Natural killer cell treated with Interleukin-12 subunit alpha and Interleukin-12 subunit beta and Interleukin-15 and Interleukin-18, amount 100 ng/mL, for 72 hours (primary cell): Measurements from ENCODE around the gene SMIM1. TPM values are rescaled to one million over a fixed set of nuclear protein-coding genes. Genes with fewer than 3 reads are reported as not detected.

Source experiments
- ATAC-seq, 2 donors: fragments of 150-1000 bp; cut with Tn5 transposase in 1 of 2; sonication (Bioruptor Pico), chemical (Tn5 transposase) in 1 of 2; 2 replicates each; pipeline ENCODE4 v1.10.0; 2021
- DNase-seq: peaks from one replicate; pipeline ENCODE4 v3.0.0; 2022; ENCODE audit warnings: low spot score
- H3K27ac Mint-ChIP-seq, 2 donors: 1 replicate in 1 of 2; 2 replicates in 1 of 2; pipeline ENCODE4 v1.8.0; 2022; ENCODE audit warnings: mixed read lengths in 2 of 2, mild to moderate bottlenecking in 1 of 2, moderate library complexity in 1 of 2
- H3K27me3 Mint-ChIP-seq, 2 donors: 1 replicate in 1 of 2; 2 replicates in 1 of 2; pipeline ENCODE4 v1.8.0; 2022; ENCODE audit warnings: mixed read lengths in 2 of 2
- H3K36me3 Mint-ChIP-seq: one replicate; pipeline ENCODE4 v1.8.0; 2022; ENCODE audit warnings: mixed read lengths
- H3K4me1 Mint-ChIP-seq, 2 donors: 1 replicate in 1 of 2; 2 replicates in 1 of 2; pipeline ENCODE4 v1.8.0; 2022; ENCODE audit warnings: low read depth in 2 of 2, mixed read lengths in 2 of 2, mild to moderate bottlenecking in 1 of 2
- H3K4me3 Mint-ChIP-seq: one replicate; pipeline ENCODE4 v1.8.0; 2022; ENCODE audit warnings: mixed read lengths
- H3K9me3 Mint-ChIP-seq: 2 replicates; pipeline ENCODE4 v1.8.0; 2022; ENCODE audit warnings: mixed read lengths
- total RNA-seq, 2 donors: library from RNA; stranded (reverse); gene quantifications; one replicate each; pipeline ENCODE4 v1.2.3, GENCODE V29; 2022

Gene SMIM1
- total RNA-seq, 2 donors from 2014 or later, result not detected

DNA sequence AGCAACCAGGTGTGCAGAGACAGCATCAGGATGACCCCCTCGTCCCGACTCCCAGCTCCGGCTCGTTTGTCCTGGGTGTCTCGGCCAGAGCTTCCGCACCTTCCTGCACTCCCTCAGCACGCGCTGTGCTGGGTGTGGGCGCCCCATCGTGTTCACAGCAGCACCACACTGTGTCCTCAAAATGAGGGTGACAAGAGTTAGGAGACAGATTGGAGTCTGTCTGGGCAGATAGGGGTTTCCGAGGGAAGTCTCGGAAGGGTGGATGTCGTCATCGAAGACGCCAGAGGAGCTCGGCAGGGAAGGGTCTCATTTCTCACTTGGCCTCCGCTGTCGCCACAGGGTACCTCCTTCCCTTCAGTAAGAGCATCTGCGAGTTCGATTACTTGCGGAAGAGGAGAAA, 16.2 kb upstream of the SMIM1 start:
- DNase-seq, result no peak
- no peaks in the 10 kb centered on the region for H3K36me3 Mint-ChIP-seq
- no peak overlapping the region for H3K4me3 Mint-ChIP-seq

DNA sequence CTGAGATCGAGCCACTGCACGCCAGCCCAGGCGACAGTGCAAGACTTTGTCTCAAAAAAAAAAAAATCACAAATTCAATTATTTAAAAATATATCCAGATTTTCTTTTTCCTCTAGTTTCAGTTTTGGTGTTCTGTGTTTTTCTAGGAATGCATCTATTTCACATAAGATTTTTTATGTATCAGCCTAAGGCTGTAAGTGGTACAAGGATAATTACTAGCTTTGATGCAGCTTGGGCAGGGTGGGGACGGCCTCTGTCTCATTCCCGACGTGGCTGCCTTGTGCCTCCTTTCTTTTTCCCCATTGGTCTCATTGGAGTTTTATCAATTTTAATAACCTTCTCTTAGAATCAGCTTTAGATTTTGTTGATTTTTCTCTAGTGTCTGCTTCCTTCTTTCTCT, 13.4 kb upstream of the SMIM1 start:
- Mint-ChIP-seq H3K36me3 (no peaks in the 10 kb centered on the region), H3K4me1 (no peaks in the 10 kb centered on the region), H3K9me3 (peaks cover 5% of the 10 kb centered on the region), H3K27ac (no peak overlapping the region), H3K27me3 (peaks cover 12 to 17% of the 10 kb centered on the region in 2 donors), H3K4me3 (no peak overlapping the region)
- no peak for ATAC-seq
- no peak for DNase-seq

More for the DNA sequence above, 16.2 kb upstream of the SMIM1 start:
- peaks cover 12 to 18% of the 10 kb centered on the region in 2 donors for H3K27me3 Mint-ChIP-seq
- H3K9me3 Mint-ChIP-seq, result peaks cover 5% of the 10 kb centered on the region
- no peak overlapping the region for H3K27ac Mint-ChIP-seq
- ATAC-seq, result no peak
- no peaks in the 10 kb centered on the region for H3K4me1 Mint-ChIP-seq

DNA sequence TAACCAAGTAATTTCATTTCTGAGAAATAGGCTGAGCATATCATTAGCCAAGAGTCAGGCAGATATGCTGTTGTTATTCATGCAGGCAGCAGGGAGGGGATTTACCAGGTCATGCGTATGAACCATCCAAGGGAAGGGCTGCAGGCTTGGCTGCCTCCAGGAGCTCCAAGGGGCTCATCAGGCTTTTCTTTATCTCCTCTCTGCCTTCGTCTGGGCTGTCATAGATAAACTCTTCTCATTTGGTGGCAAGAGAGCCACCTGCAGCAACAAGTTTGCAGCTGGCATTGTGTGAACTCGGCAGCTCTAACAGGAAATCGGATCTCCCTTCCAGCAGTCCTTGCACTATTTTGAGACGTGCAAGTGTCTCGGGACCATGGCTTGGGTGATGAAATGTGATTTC, 12.8 kb upstream of the SMIM1 start:
- H3K36me3 Mint-ChIP-seq, result no peaks in the 10 kb centered on the region
- no peaks in the 10 kb centered on the region for H3K4me1 Mint-ChIP-seq
- no peak overlapping the region for H3K4me3 Mint-ChIP-seq
- DNase-seq (no peak), ATAC-seq (no peak)
- H3K27ac Mint-ChIP-seq, result no peak overlapping the region
- H3K27me3 Mint-ChIP-seq, result peaks cover 15 to 17% of the 10 kb centered on the region in 2 donors
- H3K9me3 Mint-ChIP-seq, result peaks cover 5% of the 10 kb centered on the region

DNA sequence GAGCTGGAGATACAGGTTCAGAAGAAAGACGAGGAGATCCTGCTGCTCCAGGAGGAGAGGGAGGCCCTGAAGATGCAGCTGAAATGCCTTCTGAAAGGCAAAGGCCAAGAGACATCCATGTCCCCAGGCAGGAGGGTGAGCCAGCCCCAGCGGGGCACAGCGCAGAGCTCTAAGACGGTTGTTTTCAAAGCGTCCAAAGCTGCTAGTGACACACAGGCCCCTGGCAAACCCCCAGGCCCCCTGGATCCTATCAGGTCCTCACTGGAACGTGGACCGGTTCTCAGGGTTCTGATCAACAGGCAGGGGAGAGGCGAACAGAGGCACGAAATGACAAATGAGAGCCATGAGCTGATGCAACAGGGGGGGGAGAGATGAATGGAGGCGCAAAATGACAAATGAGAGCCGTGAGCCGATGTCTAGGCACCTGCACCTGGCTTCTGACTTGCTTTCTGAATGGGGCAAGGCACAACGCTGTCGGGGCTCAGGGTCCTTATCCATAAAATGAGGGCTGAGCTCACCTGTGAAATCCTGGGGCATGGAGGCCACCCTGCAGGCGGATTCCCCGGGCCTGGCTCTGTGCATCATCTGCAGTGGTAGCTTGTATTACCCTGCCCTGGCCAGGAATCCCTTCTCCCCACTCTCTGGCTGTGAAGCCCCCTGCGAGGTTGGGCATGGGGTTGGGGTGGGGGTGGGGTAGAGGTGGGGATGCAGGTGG, 11.1 kb upstream of the SMIM1 start:
- Mint-ChIP-seq H3K9me3 (peaks cover 5% of the 10 kb centered on the region), H3K36me3 (no peaks in the 10 kb centered on the region), H3K4me3 (no peak overlapping the region), H3K27ac (no peak overlapping the region), H3K27me3 (peaks cover 17 to 22% of the 10 kb centered on the region in 2 donors), H3K4me1 (no peaks in the 10 kb centered on the region)
- DNase-seq (no peak), ATAC-seq (no peak)

DNA sequence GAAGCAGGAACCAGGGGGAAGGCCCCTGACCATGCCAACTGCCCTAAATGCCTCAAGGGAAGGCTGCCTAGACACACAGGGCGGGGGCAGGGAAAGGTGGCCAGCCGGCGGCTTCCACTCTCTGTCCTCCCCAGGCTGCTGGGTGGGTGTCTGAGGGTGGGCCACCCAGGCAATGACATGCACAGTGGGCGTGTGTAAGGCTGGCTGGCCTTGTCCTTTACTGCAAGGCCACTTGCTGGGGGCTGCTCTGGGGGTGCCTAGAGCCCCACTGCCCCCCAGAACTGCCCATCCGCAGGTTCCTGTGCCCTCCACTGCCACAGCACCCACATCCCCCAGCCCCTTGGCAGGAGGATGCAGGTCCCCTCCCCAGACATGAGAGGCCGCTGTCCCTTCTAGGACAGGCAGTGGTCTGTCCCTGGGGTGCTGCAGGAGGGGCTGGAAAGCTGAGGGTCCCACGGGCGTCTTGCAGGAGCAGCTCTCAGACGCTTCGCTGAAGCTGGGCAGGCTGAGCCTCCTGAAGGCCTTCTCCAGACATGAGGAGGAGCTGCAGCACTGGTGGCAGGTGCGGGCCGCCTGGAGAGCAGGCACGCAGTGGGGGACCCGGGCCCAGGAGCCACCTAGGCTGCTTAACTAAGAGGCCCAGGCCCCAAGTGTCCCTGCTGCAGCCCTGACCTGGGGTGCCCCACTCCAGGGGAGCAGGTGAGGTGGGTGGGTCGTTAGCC, 10.2 kb upstream of the SMIM1 start:
- Mint-ChIP-seq H3K27ac (no peak overlapping the region), H3K4me3 (no peak overlapping the region), H3K9me3 (peaks cover 5% of the 10 kb centered on the region), H3K27me3 (peaks cover 17 to 22% of the 10 kb centered on the region in 2 donors), H3K4me1 (no peaks in the 10 kb centered on the region), H3K36me3 (no peaks in the 10 kb centered on the region)
- ATAC-seq, result peak in 1 of 2 donors; percentile 15
- no peak for DNase-seq

DNA sequence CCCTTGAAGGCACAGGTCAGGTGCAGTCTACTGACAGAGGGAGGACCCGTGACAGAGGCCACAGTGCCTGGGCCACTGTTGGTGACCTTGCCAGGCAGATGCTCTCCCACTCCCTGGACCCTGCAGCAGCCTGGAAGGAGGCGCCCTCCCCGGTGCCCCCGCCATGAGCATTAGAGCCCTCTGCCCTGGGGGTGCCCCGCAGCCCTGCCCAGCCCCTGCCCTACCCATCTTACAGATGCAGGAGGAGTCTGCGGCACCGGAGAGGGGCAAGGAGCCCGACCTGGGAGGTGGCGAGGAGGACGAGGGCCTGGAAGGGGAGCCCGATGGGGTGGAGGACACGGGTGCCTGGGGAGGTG, 9.7 kb upstream of the SMIM1 start:
- Mint-ChIP-seq H3K4me1 (no peaks in the 10 kb centered on the region), H3K36me3 (no peaks in the 10 kb centered on the region), H3K9me3 (peaks cover 5% of the 10 kb centered on the region), H3K4me3 (no peak overlapping the region), H3K27me3 (peaks cover 17 to 25% of the 10 kb centered on the region in 2 donors), H3K27ac (no peak overlapping the region)
- DNase-seq, result no peak
- peak; percentile 34 to 36 for ATAC-seq

DNA sequence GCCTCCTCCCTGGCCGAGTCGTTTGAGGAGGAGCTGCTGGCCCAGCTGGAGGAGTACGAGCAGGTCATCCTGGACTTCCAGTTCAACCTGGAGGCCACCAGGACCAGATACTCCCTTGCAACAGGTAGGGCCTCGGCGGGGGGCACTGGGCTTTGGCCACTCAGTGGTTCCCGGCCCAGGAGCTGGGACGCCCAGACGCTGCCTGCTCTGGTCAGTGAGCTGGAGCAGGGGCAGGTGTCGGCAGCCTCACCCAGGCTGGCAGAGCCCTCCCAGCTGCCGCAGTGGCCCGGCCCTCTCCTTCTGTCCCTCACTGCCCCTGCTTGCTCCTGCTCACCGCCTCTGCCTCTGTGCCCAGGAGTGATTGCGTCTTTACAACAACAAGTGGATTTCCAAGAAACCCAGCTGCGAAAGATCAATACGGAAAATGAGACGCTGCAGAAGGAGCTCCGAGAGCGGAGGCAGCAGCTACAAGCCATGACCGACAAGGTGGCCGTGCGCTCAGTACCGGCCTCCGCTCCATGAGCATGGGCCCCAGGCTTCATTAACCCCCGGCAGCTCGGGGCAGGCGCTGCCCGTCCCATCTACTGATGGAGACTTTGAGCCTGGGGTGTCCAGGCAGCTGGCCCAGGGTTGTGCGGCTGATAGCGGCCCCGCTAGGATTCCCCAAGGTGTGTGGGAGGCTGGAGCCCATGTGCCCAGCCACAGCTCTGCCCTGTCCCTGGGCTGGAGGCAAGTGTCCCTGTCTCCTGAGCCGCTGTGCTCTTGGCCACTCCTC, 9.0 kb upstream of the SMIM1 start:
- no peak for DNase-seq
- no peak for ATAC-seq
- Mint-ChIP-seq H3K36me3 (no peaks in the 10 kb centered on the region), H3K4me3 (no peak overlapping the region), H3K27me3 (peaks cover 17 to 25% of the 10 kb centered on the region in 2 donors), H3K4me1 (no peaks in the 10 kb centered on the region), H3K27ac (no peak overlapping the region), H3K9me3 (peaks cover 5% of the 10 kb centered on the region)

DNA sequence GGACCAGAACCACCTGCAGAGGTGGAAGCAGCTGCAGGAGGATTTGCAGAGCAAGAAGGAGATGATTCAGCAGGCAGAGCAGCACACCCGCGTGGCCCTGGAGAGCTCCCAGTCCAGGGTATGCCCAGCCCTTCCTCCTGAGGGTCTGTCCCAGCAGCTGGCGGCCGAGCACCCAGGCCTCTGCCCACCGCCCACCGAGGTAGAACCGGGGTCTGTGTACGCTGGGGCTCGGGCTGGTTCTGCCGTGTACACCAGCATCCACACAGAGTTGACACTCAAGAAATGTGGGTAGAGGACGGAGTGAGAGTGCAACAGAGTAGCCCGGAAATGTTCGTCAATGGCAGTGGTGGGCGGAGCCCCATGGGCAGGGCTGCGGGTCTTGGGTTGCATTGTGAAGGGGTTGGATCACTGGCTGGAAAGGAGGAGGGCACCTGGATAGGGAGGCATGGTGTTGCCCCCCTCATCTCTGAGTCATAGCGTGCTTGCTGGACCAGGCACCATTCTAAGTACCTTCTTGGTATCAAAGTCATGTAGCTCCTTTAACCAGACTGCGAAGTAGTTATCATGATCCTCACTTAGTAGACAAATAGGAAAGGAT, 5.1 kb upstream of the SMIM1 start:
- H3K4me3 Mint-ChIP-seq, result no peak overlapping the region
- no peaks in the 10 kb centered on the region for H3K9me3 Mint-ChIP-seq
- no peak overlapping the region for H3K27ac Mint-ChIP-seq
- H3K4me1 Mint-ChIP-seq, result no peaks in the 10 kb centered on the region
- ATAC-seq, result no peak
- DNase-seq, result no peak
- no peaks in the 10 kb centered on the region for H3K36me3 Mint-ChIP-seq
- peaks cover 0 to 13% of the 10 kb centered on the region in 2 donors for H3K27me3 Mint-ChIP-seq

DNA sequence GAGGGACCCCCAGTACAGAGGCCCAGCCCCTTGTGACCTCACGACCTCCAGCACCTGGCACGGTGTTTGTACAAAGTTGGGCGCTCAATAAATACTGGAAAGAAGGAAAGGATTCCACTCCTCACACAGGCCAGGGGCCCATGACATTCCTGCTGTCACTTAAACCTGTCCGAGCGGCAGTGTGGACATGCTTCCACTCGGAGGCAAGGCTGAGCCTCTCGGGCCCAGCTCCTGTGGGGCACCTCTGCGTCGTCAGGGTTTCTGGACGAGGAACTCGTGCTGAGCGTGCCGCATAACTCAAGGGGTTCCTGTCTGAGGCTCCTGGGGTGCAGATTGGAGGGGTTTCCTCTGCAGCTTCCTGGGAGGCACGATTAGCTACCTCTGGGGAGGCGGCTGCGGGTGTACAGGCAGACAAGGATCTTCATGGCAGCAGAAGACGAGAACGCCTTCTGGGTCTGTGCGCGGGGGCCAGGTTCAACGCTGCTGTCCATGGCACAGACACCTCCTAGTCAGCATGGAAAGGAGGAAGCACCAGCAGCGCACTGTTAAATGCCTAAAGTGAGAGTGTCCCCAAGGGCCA, 3.6 kb upstream of the SMIM1 start:
- H3K27me3 Mint-ChIP-seq, result peaks cover 0 to 13% of the 10 kb centered on the region in 2 donors
- no peak overlapping the region for H3K4me3 Mint-ChIP-seq
- DNase-seq (peak; percentile 37), ATAC-seq (no peak)
- H3K36me3 Mint-ChIP-seq, result no peaks in the 10 kb centered on the region
- no peak overlapping the region for H3K27ac Mint-ChIP-seq
- no peaks in the 10 kb centered on the region for H3K4me1 Mint-ChIP-seq
- no peaks in the 10 kb centered on the region for H3K9me3 Mint-ChIP-seq

DNA sequence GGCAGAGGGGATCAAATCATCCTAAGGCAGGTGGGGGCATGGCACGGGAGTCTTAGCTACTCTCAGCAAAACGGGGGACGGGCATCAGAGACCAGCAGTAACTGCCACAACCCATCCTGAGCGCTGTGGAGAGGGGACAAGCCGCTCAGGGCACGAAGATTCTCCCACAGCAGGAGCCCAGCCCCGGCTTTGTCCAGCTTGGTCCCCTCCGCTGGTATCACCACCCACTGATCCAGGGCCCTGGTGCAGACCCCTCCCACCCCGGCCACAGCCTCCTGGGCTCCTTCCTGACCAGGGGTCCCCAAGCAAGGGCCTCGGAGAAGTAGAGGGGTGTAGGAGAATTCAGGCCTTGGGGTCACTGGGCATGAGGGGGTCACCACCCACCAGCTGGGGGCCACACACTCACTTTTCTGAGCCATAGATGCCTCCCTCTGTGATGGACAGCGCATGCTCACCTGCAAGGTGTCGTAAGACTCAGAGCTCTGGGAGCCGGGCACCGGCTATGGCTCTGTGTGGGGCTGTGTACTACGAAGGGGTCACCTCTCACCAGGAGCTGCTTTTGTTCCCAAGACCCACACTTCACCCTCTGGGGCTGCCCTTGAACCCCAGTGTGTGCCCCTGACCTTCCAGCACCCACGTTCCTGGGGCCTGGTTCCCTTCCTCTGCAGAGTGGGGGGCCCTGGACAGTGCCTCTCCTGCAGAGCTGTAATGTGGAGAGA, 2.3 kb upstream of the SMIM1 start:
- no peaks in the 10 kb centered on the region for H3K9me3 Mint-ChIP-seq
- ATAC-seq (no peak), DNase-seq (peak; percentile 50)
- H3K27ac Mint-ChIP-seq, result no peak overlapping the region
- H3K27me3 Mint-ChIP-seq, result peaks cover 0 to 10% of the 10 kb centered on the region in 2 donors
- peak overlapping the region; percentile 45 for H3K4me3 Mint-ChIP-seq
- no peaks in the 10 kb centered on the region for H3K4me1 Mint-ChIP-seq
- H3K36me3 Mint-ChIP-seq, result no peaks in the 10 kb centered on the region

DNA sequence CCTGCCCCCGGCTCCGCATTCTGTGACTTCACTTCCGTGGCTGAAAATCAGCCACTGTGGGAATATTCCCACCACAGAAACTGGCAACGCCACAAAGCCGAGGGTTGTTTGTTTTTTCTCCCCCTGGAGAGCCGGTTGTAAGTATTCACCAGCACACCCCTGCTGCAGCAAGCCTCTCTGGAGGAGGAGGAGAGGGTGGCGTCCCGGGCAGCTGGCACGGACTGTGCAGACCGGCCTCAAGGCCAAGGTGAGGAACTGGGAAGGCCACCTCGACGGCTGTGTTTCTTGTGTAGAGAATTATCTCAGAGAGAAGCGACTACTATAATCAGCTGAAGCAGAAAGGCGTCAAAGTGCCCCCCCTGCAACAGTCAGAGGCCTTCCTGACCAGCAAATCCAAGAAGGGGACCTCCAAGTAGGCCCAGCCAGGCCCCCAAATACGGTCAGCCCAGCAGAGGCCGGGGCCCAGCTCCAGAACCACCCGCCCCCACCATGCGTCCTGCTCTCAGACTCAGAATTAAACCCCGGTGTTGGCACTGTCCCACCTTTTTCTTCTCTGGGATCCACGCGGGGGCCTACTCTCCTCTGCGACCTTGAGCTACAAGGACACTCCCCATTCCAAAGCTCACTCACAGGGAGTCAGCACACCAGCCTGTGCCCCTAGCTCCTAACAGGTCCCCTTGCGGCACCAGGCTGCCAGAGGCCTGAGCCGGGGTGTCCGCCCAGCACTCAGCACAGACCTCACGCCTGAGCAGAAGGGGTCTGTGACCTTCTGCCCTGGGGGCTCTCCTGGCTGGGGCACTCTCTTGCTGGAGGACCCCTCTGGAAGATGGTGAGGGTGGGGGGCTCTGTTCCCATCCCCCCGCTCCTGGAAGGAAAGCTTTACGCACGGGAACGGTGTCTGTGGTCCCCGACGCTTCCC, 1.2 kb upstream of the SMIM1 start:
- Mint-ChIP-seq H3K9me3 (no peaks in the 10 kb centered on the region), H3K4me3 (peak overlapping the region; percentile 47), H3K27me3 (peaks cover 0 to 3% of the 10 kb centered on the region in 2 donors), H3K36me3 (no peaks in the 10 kb centered on the region), H3K27ac (no peak overlapping the region), H3K4me1 (peaks cover 0 to 3% of the 10 kb centered on the region in 2 donors)
- ATAC-seq (no peak), DNase-seq (peak; percentile 49)

DNA sequence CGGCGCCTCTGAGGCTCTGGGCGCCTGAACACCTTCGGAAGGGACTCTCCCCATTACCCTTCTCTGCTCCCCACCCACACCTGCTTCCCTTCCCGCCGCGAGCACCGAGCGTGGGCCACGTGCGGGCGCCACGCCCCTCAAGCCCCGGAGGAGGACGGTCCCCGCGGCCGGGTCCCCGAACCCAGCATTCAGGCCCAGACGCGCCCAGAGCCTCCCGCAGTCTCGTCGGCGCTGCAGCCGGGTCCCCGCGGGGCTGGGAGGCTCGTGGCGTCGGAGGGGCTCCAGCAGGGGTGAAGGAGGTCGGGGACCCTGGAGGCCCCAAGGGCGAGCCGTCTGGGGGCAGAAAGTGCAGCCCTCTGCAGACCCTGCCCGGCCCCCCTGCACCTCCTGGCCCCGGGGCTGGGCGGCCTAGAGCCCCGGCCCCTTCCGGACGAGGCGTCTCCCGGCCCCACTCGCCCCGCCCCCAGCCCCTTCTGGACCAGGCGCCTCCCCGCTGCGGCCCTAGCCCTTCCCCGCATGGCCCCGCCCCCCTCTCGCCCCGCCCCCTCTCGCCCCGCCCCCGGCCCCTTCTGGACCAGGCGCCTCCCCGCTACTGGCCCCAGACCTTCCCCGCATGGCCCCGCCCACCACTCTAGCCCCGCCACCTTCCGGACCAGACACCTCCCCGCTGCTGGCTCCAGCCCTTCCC, 378 bp upstream of the SMIM1 start:
- DNase-seq, result peak; percentile 93
- ATAC-seq, result peak; percentile 91 to 94
- H3K36me3 Mint-ChIP-seq, result no peaks in the 10 kb centered on the region

More for the DNA sequence above, 378 bp upstream of the SMIM1 start:
- no peaks in the 10 kb centered on the region for H3K9me3 Mint-ChIP-seq
- peaks cover 0 to 3% of the 10 kb centered on the region in 2 donors for H3K27me3 Mint-ChIP-seq
- H3K4me1 Mint-ChIP-seq, result peaks cover 0 to 3% of the 10 kb centered on the region in 2 donors
- no peak overlapping the region for H3K27ac Mint-ChIP-seq
- H3K4me3 Mint-ChIP-seq, result peak overlapping the region; percentile 47
